ENCODE measurements around the gene ADAT1. TPM values are rescaled to one million over a fixed set of nuclear protein-coding genes. Genes with fewer than 3 reads are reported as not detected.

ADAT1 gene
- total and polyA plus RNA-seq, 2 experiments from 2014 or later, result 21.6 to 66.1 TPM

DNA sequence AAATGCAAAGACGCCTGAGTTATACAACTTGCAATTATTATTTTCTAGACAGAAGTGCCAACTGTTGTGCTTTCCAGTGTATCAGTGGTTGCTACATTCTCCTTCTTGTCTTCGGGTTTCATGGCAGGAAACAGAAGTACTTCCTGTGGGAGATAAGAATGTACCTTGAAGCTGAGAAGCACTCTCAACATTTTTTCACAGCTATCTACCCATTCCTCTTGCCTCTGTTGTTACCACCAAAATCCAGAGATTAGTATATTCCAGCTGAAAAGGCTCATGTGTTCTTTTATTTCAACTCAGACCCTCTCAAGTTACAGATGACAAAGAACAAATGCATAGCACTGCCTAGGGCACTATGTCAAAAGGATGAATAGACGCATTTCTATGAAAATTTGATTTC, 4.8 kb upstream of the ADAT1 start:
- peak in 1 of 2 donors; percentile 85 for DNase-seq (ENCODE audit: low read depth in 1 of 2, low spot score in 1 of 2)
- TF ChIP-seq CTCF (IDR thresholded peaks at IDR 0.05; ENCODE audit: low read depth, low read length), result no peak
- Histone ChIP-seq H3K36me3 (peaks cover 35% of the 10 kb centered on the region), H3K4me3 (no peak overlapping the region), H3K27me3 (no peaks in the 10 kb centered on the region), H3K4me1 (ENCODE audit: low read depth) (no peaks in the 10 kb centered on the region), H3K27ac (peak overlapping the region; percentile 66), H3K9me3 (ENCODE audit: low read depth) (no peaks in the 10 kb centered on the region)

- Histone ChIP-seq H3K27me3 (no peaks in the 10 kb centered on the region), H3K27ac (no peak overlapping the region), H3K4me3 (no peak overlapping the region), H3K9me3 (ENCODE audit: low read depth) (no peaks in the 10 kb centered on the region), H3K4me1 (ENCODE audit: low read depth) (peaks cover 6% of the 10 kb centered on the region), H3K36me3 (peaks cover 35% of the 10 kb centered on the region)
- DNase-seq (ENCODE audit: low read depth in 1 of 2, low spot score in 1 of 2), result no peak
- no peak for TF ChIP-seq CTCF (IDR thresholded peaks at IDR 0.05; ENCODE audit: low read depth, low read length)
Observed at GRCh38 chr16:75626806-75627205, 3.7 kb upstream of the ADAT1 start.

DNA sequence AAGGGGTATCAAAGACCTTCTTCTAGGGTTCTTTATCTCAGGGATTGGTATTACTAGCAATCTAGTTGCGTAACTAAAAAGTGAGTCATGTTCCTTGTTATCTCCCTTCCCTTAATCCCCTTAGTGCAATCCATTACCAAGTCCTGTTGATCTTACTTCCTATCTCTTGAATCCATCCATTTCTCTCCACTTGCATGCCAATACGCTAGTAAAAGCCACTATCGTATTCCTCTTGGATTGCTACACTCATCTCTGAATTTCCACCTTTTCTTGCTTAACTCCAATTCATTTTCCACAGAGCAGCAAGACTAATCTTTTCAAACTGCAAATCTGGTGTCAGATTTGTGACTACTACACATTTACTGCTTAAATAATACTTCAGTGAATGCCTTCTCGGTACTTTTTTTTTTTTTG, 1.8 kb upstream of the ADAT1 start:
- DNase-seq (ENCODE audit: low read depth in 1 of 2, low spot score in 1 of 2), result peak in 1 of 2 donors; percentile 68
- Histone ChIP-seq H3K27me3 (no peaks in the 10 kb centered on the region), H3K4me3 (no peak overlapping the region), H3K4me1 (ENCODE audit: low read depth) (peaks cover 9% of the 10 kb centered on the region), H3K36me3 (peaks cover 23% of the 10 kb centered on the region), H3K9me3 (ENCODE audit: low read depth) (no peaks in the 10 kb centered on the region), H3K27ac (no peak overlapping the region)
- TF ChIP-seq CTCF (IDR thresholded peaks at IDR 0.05; ENCODE audit: low read depth, low read length), result no peak

DNA sequence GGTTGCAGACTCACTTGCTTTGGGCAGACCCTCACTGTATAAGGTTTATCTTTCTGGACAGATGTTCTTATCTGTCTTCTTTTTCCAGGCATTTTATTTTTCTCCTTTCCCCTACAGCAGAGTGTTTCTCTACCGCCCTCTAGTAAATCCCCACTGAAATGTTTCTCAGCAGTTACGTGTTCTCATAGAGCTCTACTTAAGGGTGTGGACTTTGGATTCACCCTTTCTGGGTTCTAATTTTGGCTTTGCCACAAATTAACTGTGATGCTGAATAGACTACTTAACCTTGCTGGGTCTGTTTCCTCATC, 2.0 kb downstream of the ADAT1 start:
- Histone ChIP-seq H3K27ac (no peak overlapping the region), H3K4me3 (no peak overlapping the region), H3K9me3 (ENCODE audit: low read depth) (no peaks in the 10 kb centered on the region), H3K27me3 (no peaks in the 10 kb centered on the region), H3K4me1 (ENCODE audit: low read depth) (peaks cover 9% of the 10 kb centered on the region), H3K36me3 (peaks cover 3% of the 10 kb centered on the region)
- peak; percentile 48 to 60 for DNase-seq (ENCODE audit: low read depth in 1 of 2, low spot score in 1 of 2)
- peak; percentile 67 for TF ChIP-seq CTCF (IDR thresholded peaks at IDR 0.05; ENCODE audit: low read depth, low read length)

DNA sequence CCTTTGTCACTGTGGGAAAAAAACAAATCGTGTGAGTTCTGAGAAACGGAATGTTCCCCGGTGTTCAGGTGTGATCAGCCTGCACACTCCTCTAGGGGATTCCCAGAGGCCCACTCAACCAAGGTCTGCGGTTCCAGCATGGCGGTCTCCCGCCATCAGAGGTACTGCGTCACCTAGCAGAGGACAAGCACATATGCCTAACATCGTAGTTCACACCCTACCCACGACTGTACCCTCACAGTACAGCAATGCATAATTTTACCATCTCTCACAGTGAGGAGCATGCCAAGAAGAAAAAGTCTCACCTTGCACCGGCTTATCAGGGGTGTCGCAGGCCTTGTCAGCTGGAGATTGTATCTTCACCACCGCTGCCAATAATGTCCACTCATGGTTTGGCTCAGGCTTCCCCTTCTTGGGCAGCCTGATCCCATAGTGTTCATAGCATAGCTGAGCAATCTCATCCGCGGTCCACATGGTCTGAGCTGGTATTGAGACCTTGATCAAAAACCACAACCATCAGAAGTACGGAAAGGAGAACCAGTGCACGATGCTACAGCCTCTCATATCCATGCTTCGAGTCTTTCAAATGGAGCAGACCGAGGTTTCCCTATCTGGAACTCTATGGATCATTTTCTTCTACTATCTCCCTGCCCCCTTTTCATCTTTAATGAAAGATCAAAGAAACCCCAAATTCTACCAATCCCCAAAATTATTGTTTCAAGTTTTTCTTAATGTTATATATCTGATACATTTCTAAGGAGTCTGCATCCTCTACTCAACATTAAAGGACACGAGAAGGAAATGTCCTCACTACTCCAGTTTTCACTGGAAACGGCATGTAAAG, 2.5 kb downstream of the ADAT1 start:
- H3K27me3 ChIP-seq, result no peaks in the 10 kb centered on the region
- no peak for TF ChIP-seq CTCF (IDR thresholded peaks at IDR 0.05; ENCODE audit: low read depth, low read length)
- H3K27ac ChIP-seq, result no peak overlapping the region
- H3K9me3 ChIP-seq (ENCODE audit: low read depth), result no peaks in the 10 kb centered on the region
- DNase-seq (ENCODE audit: low read depth in 1 of 2, low spot score in 1 of 2), result no peak
- H3K4me3 ChIP-seq, result no peak overlapping the region
- H3K4me1 ChIP-seq (ENCODE audit: low read depth), result peaks cover 9% of the 10 kb centered on the region
- no peaks in the 10 kb centered on the region for H3K36me3 ChIP-seq

Data from cardiac muscle cell (in vitro differentiated cells and primary cell).